RPMI7951 (cell line): Measurements from ENCODE around the gene SLC9B1. TPM values are rescaled to one million over a fixed set of nuclear protein-coding genes. Genes with fewer than 3 reads are reported as not detected.
"Not testable (repeated sequence)": the region's sequence is repeated elsewhere in the genome, so short reads cannot be mapped to it uniquely, and the experiment has no call there.

Experiments
- DNase-seq: peaks from one replicate; pipeline ENCODE4 v3.0.0-alpha.2; 2012; ENCODE audit warnings: low read depth
- total RNA-seq: library from RNA; depleted of rRNA; stranded (reverse); fragments of >200 nt; shearing (Covaris generic); gene quantifications from 2 replicates; pipeline ENCODE4 v1.2.3, GENCODE V29; 2014

The SLC9B1 gene
- total RNA-seq, 1 experiment from 2014 or later = 0.24 TPM

DNA sequence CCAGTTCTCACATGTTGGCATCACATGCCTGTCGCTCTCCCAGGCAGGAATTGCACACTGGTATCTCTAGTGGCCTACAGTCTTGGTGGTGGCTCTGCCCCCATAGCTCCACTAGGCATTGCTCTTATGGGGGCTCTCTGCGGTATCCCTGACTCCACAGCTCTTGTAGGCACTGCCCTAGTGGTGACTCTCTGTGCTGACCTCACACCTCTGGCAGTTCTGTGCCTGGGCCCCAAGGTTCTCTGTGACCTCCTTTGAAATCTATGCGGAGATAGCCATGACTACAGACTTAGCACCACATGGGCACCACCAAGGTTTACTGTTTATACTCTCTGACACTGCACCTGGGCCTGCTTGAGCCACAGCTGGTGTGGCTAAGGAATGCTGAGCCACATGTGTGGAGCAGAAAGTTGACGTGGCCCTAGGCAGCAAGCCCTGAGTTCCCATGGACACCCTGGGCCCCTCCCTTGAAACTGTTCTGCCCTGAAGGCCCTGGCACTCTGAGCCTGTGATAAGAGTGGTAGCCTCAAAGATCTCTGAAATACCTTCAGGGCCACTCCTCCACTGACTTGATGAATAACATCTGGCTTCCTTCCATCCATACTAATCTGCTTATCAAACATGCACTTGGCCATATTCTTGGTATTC, 8.0 kb downstream of the SLC9B1 start:
- DNase-seq = peak; percentile 90

DNA sequence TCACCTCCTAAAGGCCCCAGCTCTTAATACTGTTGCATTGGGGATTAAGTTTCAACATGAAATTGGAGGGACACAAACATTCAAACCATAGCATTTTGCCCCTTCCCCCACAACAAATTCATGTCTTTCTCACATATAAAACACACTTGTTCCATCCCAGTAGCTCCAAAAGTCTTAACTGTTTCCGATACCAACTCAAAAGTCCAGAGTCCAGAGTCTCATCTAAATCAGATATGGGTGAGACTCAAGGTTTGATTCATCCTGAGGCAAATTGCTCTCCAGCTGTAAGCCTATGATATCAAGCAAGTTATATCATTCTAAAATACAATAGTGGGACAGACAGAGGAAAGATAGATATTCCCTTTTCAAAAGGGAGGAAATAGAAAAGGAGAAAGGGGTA, 8.7 kb downstream of the SLC9B1 start:
- DNase-seq = no peak

GRCh38 chr4:103008875-103009729, 10.4 kb downstream of the SLC9B1 start:
- DNase-seq = peak; percentile 59

GRCh38 chr4:103002551-103002950, 17.0 kb downstream of the SLC9B1 start:
- DNase-seq = peak; percentile 10

GRCh38 chr4:102994803-102995202, 24.7 kb downstream of the SLC9B1 start:
- DNase-seq = no peak

DNA sequence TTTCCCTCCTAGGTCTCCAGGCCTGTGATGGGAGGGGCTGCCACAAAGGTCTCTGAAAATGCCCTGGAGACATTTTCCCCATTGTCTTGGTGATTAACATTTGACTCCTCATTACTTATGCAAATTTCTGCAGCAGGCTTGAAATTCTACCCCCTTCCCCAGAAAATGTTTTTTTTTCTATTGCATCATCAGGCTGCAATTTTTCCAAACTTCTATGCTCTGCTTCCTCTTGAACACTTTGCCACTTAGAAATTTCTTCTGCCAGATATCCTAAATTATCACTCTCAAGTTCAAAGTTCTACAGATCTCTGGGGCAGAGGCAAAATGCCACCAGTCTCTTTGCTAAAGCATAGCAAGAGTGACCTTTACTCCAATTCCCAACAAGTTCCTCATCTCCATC, 25.5 kb downstream of the SLC9B1 start:
- not testable (repeated sequence) for DNase-seq

GRCh38 chr4:102988429-102989020, 31.0 kb downstream of the SLC9B1 start:
- no peak for DNase-seq

GRCh38 chr4:102981005-102981404, 38.5 kb downstream of the SLC9B1 start:
- DNase-seq = no peak

- not testable (repeated sequence) for DNase-seq
Measured at GRCh38 chr4:102961813-102962212, 57.7 kb downstream of the SLC9B1 start.

DNA sequence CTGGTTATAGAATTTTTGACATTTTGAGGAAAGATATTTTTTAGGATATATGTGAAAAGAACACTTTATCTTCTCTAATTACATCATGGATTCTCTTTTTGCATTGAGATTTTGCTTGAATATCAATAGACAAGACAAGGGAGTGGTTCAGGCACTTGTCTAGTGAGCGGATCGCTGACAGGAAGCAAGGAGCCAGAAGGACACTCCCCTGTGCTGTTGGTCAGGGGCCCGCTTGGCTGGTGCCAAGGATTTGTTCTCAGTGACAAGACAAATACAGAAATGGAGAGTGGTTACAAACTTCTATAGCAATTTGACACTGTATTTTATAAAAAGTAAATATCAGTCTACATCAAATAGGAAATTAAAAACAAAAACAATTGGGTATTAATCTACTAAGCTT, 60.0 kb downstream of the SLC9B1 start:
- no peak for DNase-seq

DNA sequence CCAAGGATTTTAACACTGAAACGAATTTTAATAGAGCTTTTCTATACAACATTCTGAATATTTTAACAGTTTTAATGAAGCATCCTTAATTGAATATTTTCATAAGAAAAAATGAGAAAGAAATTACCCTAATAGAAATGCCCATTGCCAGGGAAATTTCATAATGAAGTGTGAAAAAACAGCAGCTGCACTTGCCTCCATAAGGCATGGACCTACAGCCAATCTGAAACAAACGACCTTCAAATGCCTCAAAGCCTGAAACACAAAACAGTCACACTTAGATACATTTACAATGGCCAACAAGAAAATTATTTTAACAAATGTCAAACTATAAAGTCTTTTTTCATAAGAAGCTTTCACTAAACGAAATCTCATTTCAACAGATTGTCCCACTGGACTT, 74.4 kb downstream of the SLC9B1 start:
- DNase-seq = no peak

- not testable (repeated sequence) for DNase-seq
Measured at GRCh38 chr4:102938063-102938462, 81.4 kb downstream of the SLC9B1 start.

GRCh38 chr4:102935716-102936115, 83.8 kb downstream of the SLC9B1 start:
- DNase-seq = no peak

DNA sequence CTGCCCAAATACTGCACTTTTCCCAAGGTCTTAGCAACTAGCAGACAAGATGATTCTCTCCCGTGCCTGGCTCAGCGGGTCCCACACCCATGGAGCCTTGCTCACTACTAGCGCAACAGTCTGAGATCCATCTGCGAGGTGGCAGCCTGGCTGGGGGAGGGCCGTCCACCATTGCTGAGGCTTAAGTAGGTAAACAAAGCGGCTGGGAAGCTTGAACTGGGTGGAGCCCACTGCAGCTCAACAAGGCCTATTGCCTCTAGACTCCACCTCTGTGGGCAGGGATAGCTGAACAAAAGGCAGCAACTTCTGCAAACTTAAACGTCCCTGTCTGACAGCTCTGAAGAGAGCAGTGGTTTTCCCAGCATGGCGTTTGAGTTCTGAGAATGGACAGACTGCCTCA, 99.8 kb downstream of the SLC9B1 start:
- DNase-seq = not testable (repeated sequence)

- no peak for DNase-seq
Measured at GRCh38 chr4:102918859-102919258, 100.6 kb downstream of the SLC9B1 start.

DNA sequence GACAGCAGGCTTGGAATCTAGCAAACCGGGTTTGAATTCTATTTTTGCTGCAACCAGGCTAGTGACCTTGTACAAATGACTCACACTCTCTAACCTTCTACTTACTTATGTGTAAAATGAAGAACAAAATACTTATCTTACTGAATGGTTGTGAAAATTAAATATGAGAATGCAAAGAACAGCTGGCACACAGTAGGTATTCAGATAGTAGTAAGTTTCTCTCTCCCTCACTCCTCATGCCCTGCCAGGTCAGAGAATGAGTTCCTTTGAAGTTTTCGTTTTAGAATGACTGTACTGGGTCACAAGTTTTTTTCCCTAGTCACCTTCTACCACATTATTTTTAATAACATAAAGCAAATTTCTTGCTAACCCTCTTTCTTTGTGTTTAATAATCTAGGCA, 117.7 kb downstream of the SLC9B1 start:
- DNase-seq = no peak

DNA sequence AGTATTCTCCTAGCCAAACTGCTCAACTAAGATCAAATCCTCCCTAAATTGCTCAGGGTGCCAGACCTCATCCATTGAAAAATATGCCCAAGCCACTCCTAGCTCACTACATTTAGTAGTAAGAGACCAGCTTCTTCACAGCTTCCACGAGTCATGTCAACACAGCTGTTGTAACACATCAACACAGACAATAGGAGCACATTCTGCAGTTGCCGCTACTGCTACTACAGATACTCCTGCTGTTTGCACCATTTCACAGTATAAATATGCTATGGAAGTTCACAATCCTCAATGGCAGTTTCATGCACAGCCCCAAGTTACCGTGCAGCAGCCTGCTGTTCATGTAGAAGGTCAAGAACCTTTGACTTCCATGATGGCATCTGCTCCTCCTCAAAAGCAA, 121.9 kb downstream of the SLC9B1 start:
- DNase-seq = not testable (repeated sequence)

GRCh38 chr4:102896547-102896946, 123.0 kb downstream of the SLC9B1 start:
- not testable (repeated sequence) for DNase-seq

GRCh38 chr4:102889866-102890265, 129.6 kb downstream of the SLC9B1 start:
- DNase-seq = not testable (repeated sequence)

- DNase-seq = not testable (repeated sequence)
Measured at GRCh38 chr4:102888570-102888969, 130.9 kb downstream of the SLC9B1 start.

GRCh38 chr4:102883278-102883677, 136.2 kb downstream of the SLC9B1 start:
- DNase-seq = no peak

DNA sequence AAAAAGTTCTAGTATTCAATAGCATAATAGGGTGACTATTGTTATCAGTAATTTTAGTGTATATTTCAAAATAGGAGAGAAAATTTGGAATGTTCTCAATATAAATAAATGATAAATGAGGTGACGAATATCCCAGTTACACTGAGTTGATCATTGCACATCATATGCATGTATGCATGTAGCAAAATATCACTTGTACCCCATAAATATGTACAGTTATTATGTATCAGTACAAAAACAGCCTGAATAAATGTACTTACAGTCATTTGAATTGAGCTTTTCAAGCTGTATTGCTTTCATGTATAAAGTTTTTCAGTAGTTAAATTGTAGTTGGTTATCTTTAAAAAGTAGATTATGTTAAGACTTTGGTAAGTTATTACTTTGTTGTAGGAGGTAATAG, 138.2 kb downstream of the SLC9B1 start:
- no peak for DNase-seq

GRCh38 chr4:102878901-102879300, 140.6 kb downstream of the SLC9B1 start:
- DNase-seq = no peak
